GM23248 (cell line): ENCODE results near the gene GNMT. TPM values are rescaled to one million over a fixed set of nuclear protein-coding genes. Genes with fewer than 3 reads are reported as not detected.

ENCODE experiments used
- DNase-seq: peaks from one replicate; pipeline ENCODE4 v3.0.0-alpha.2; 2015
- H2AFZ ChIP-seq: fragments of 200-600 bp; sonication (generic); 2 replicates; pipeline ENCODE4 v1.6.1; 2016; ENCODE audit warnings: antibody characterized with exemption
- H3F3A ChIP-seq: fragments of 200-600 bp; sonication (generic); 2 replicates; pipeline ENCODE4 v1.6.1; 2016; ENCODE audit warnings: mild to moderate bottlenecking, antibody characterized with exemption, mixed run types; ENCODE audit not compliant: insufficient read depth
- H3K27ac ChIP-seq: fragments of 200-600 bp; sonication (generic); 2 replicates; pipeline ENCODE4 v1.5.1; 2016; ENCODE audit warnings: mild to moderate bottlenecking
- H3K27me3 ChIP-seq: fragments of 200-600 bp; sonication (generic); replicated peaks from 2 replicates; pipeline ENCODE4 v1.6.1; 2016; ENCODE audit warnings: mild to moderate bottlenecking; ENCODE audit not compliant: insufficient read depth
- H3K36me3 ChIP-seq: fragments of 200-600 bp; sonication (generic); 2 replicates; pipeline ENCODE4 v1.6.1; 2016; ENCODE audit warnings: low read depth, mild to moderate bottlenecking
- H3K4me1 ChIP-seq: fragments of 200-600 bp; sonication (generic); 2 replicates; pipeline ENCODE4 v1.6.1; 2016; ENCODE audit warnings: mild to moderate bottlenecking; ENCODE audit not compliant: insufficient read depth
- H3K4me2 ChIP-seq: fragments of 200-600 bp; sonication (generic); one replicate; pipeline ENCODE4 v1.6.1; 2016; ENCODE audit warnings: mild to moderate bottlenecking; ENCODE audit not compliant: unreplicated experiment
- H3K4me3 ChIP-seq: fragments of 200-600 bp; sonication (generic); 2 replicates; pipeline ENCODE4 v1.5.1; 2016; ENCODE audit warnings: mild to moderate bottlenecking
- H3K79me2 ChIP-seq: fragments of 200-600 bp; sonication (generic); 2 replicates; pipeline ENCODE4 v1.6.1; 2016; ENCODE audit warnings: mild to moderate bottlenecking; ENCODE audit not compliant: insufficient read depth
- H3K9ac ChIP-seq: fragments of 200-600 bp; sonication (generic); 2 replicates; pipeline ENCODE4 v1.6.1; 2016; ENCODE audit warnings: mild to moderate bottlenecking
- H3K9me2 ChIP-seq: fragments of 200-600 bp; sonication (generic); 2 replicates; pipeline ENCODE4 v1.6.1; 2016; ENCODE audit warnings: mixed run types, mild to moderate bottlenecking, moderate library complexity; ENCODE audit not compliant: insufficient read depth
- H3K9me3 ChIP-seq: fragments of 200-600 bp; sonication (generic); one replicate; pipeline ENCODE4 v1.6.1; 2017; ENCODE audit warnings: low read depth
- H4K20me1 ChIP-seq: fragments of 200-600 bp; sonication (generic); 2 replicates; pipeline ENCODE4 v1.6.0; 2016; ENCODE audit not compliant: insufficient read depth
- EZH2 ChIP-seq: fragments of 200-600 bp; sonication (generic); IDR thresholded peaks from 2 replicates; pipeline ENCODE4 v1.6.1; 2018; ENCODE audit warnings: antibody characterized with exemption, mild to moderate bottlenecking; ENCODE audit not compliant: insufficient read depth, poor library complexity, severe bottlenecking
- EZH2phosphoT487 ChIP-seq: fragments of 200-600 bp; sonication (generic); IDR thresholded peaks from 2 replicates; pipeline ENCODE4 v1.6.1; 2018; ENCODE audit warnings: antibody characterized with exemption, moderate library complexity, mild to moderate bottlenecking, low read depth; ENCODE audit not compliant: insufficient read depth
- WGBS, 2 experiments: methylation state at CpG; one replicate each; pipeline ENCODE4 v1.1.6; 2015 to 2017; ENCODE audit warnings: low lambda C conversion rate in 2 of 2, low coverage in 1 of 2; ENCODE audit errors: missing lambda C conversion rate in 2 of 2; 5-methylcytosine and 5-hydroxymethylcytosine counted together
- in situ Hi-C: fragments of 300-500 bp; cut with MboI; formaldehyde crosslinking; loops from 2 replicates; pipeline ENCODE4 v1.15.0; 2020
- polyA plus RNA-seq: library from polyadenylated mRNA; unstranded; fragments of >200 nt; fragmentation: Nextera tagmentation; extraction: Ambion mirVana; gene quantifications from 2 replicates; pipeline ENCODE4 v1.2.1, GENCODE V29; 2016
- total RNA-seq: library from RNA; depleted of rRNA; stranded (reverse); fragments of >200 nt; shearing (Covaris generic); gene quantifications from 2 replicates; pipeline ENCODE4 v1.2.3, GENCODE V29; 2014

GNMT gene
- total and polyA plus RNA-seq, 2 experiments from 2014 or later, result not detected

DNA sequence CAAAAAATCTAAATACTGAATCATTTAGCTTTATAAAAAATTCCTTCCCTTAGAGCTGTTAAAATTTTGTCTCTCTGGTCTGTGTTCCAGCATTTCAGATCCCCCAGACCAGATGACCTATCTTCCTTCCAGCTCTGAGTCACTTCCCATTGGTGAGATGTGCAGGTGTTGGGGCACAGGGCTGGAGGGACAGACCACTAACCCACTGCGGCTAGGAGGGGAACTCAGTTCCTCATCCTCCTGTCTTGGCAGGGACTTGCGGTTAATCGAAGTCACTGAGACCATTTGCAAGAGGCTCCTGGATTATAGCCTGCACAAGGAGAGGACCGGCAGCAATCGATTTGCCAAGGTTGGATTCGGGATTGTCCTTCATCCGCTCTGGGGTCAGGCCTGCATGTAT is 25.2 kb upstream of the GNMT start:
- Histone ChIP-seq H2AFZ (no peak overlapping the region), H3K9me2 (no peaks in the 10 kb centered on the region), H3K9ac (no peak overlapping the region), H3K4me1 (peaks cover 8% of the 10 kb centered on the region; the same call in 1 of the 2 replicates), H3K4me3 (no peak overlapping the region), H3K4me2 (no peak overlapping the region), H3F3A (peaks cover 16% of the 10 kb centered on the region), H3K27ac (no peak overlapping the region), H3K9me3 (no peaks in the 10 kb centered on the region), H3K36me3 (peaks cover 12% of the 10 kb centered on the region; the same call in 1 of the 2 replicates), H3K27me3 (no peaks in the 10 kb centered on the region), H4K20me1 (no peaks in the 10 kb centered on the region), H3K79me2 (peaks cover 63% of the 10 kb centered on the region)
- in situ Hi-C loops, result no loop called here
- no peak for TF ChIP-seq EZH2
- no peak for TF ChIP-seq EZH2phosphoT487
- WGBS, 2 experiments, result 80 to 89% methylated on average over 7 of the region's 7 CpGs
- no peak for DNase-seq

- Histone ChIP-seq H3K27me3 (no peaks in the 10 kb centered on the region), H3K9me3 (no peaks in the 10 kb centered on the region), H4K20me1 (no peaks in the 10 kb centered on the region), H3F3A (0 out of 2 replicates have a peak, but pooled peaks cover 6% of the 10 kb centered on the region), H3K4me3 (no peak overlapping the region), H3K9me2 (no peaks in the 10 kb centered on the region), H2AFZ (no peak overlapping the region), H3K36me3 (peaks cover 12% of the 10 kb centered on the region; the same call in 1 of the 2 replicates), H3K27ac (no peak overlapping the region), H3K79me2 (peaks cover 53% of the 10 kb centered on the region), H3K4me2 (no peak overlapping the region), H3K4me1 (no peaks in the 10 kb centered on the region), H3K9ac (no peak overlapping the region)
- TF ChIP-seq EZH2phosphoT487 (no peak), EZH2 (no peak)
- in situ Hi-C loops, result no loop called here
- no peak for DNase-seq
- 89 to 93% methylated on average over 11 of the region's 11 CpGs for WGBS, 2 experiments
Observed at GRCh38 chr6:42936398-42936797, 24.2 kb upstream of the GNMT start.

GRCh38 chr6:42937548-42938427 is 22.8 kb upstream of the GNMT start:
- peak; percentile 19 for DNase-seq
- 89% methylated on average over 12 to 13 of the region's 13 CpGs for WGBS, 2 experiments
- Histone ChIP-seq H3F3A (no peaks in the 10 kb centered on the region), H3K9me3 (no peaks in the 10 kb centered on the region), H3K9me2 (no peaks in the 10 kb centered on the region), H3K9ac (no peak overlapping the region), H3K79me2 (peaks cover 39% of the 10 kb centered on the region), H3K27me3 (no peaks in the 10 kb centered on the region), H3K4me2 (no peak overlapping the region), H3K4me3 (no peak overlapping the region), H3K4me1 (no peaks in the 10 kb centered on the region), H2AFZ (no peak overlapping the region), H4K20me1 (no peaks in the 10 kb centered on the region), H3K27ac (no peak overlapping the region), H3K36me3 (peaks cover 12% of the 10 kb centered on the region; the same call in 1 of the 2 replicates)
- in situ Hi-C loops, result no loop called here
- TF ChIP-seq EZH2 (no peak), EZH2phosphoT487 (no peak)

DNA sequence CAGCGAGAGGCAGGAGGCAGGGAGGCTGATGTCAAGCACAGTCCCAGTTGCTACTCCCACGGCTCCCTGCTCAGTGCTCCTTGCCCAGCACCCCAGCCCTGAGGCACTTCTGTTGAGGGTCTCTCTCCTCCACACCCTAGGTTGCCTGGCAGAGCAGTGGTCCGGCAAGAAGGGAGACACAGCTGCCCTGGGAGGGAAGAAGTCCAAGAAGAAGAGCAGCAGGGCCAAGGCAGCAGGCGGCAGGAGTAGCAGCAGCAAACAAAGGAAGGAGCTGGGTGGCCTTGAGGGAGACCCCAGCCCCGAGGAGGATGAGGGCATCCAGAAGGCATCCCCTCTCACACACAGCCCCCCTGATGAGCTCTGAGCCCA is 22.1 kb upstream of the GNMT start:
- no peak for DNase-seq
- Histone ChIP-seq H3K4me3 (no peak overlapping the region), H3K9me2 (no peaks in the 10 kb centered on the region), H3K36me3 (peaks cover 12% of the 10 kb centered on the region; the same call in 1 of the 2 replicates), H2AFZ (no peak overlapping the region), H3K79me2 (peaks cover 32% of the 10 kb centered on the region), H3K27me3 (no peaks in the 10 kb centered on the region), H3K4me2 (no peak overlapping the region), H3K4me1 (no peaks in the 10 kb centered on the region), H3K27ac (no peak overlapping the region), H3K9me3 (no peaks in the 10 kb centered on the region), H3F3A (no peaks in the 10 kb centered on the region), H4K20me1 (no peaks in the 10 kb centered on the region), H3K9ac (no peak overlapping the region)
- 87 to 93% methylated on average over 5 of the region's 5 CpGs for WGBS, 2 experiments
- in situ Hi-C loops, result no loop called here
- no peak for TF ChIP-seq EZH2phosphoT487
- TF ChIP-seq EZH2, result no peak
